Measurements from ENCODE around the gene ACP6.

The ACP6 gene

GRCh38 chr1:147628441-147628840, 41.9 kb downstream of the ACP6 start:
- no peak overlapping the region for H3K4me3 ChIP-seq (ENCODE audit: low read depth, low read length)
- TF ChIP-seq, protein P1, sequence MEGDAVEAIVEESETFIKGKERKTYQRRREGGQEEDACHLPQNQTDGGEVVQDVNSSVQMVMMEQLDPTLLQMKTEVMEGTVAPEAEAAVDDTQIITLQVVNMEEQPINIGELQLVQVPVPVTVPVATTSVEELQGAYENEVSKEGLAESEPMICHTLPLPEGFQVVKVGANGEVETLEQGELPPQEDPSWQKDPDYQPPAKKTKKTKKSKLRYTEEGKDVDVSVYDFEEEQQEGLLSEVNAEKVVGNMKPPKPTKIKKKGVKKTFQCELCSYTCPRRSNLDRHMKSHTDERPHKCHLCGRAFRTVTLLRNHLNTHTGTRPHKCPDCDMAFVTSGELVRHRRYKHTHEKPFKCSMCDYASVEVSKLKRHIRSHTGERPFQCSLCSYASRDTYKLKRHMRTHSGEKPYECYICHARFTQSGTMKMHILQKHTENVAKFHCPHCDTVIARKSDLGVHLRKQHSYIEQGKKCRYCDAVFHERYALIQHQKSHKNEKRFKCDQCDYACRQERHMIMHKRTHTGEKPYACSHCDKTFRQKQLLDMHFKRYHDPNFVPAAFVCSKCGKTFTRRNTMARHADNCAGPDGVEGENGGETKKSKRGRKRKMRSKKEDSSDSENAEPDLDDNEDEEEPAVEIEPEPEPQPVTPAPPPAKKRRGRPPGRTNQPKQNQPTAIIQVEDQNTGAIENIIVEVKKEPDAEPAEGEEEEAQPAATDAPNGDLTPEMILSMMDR (IDR thresholded peaks at IDR 0.05; ENCODE audit: control insufficient read depth, extremely low read depth, insufficient read depth): no peak
- no peak for DNase-seq (ENCODE audit: low read depth)

DNA sequence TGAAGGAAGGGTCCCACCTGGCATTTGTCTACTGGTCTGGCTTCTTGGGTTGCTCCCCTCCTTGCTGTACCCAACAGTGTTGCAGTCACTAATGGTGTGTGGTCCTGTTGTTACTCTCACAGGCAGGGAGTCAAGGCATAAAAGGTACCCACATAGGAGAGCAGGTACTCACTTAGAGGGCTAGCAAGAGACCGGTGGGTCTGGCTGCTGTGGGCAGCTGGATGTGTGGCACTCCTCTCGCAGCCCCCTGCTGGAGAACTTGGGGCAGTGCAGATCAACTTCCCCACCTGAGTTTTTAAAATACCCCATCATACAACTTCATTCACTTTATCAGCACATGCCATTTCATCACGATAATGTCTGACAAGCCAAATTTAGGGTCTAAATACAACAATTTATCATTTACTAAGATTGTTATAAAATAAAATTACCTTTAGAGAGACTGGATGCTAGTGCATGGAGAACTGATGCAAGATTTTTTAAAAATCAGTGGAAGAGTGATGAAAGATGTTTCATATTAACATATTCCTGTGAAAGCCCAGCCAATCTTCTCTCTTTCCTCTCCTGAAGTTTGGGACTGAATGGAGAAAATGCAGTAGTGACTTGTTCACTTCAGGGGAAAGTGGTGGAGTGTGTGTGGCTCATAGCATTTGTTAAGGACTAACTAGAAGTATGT, 42.8 kb downstream of the ACP6 start:
- DNase-seq (ENCODE audit: low read depth): no peak
- TF ChIP-seq, protein P1 (IDR thresholded peaks at IDR 0.05; ENCODE audit: control insufficient read depth, extremely low read depth, insufficient read depth): peak; percentile 69
- peak overlapping the region; percentile 6; the same call in 1 of the 2 replicates for H3K4me3 ChIP-seq (ENCODE audit: low read depth, low read length)

GRCh38 chr1:147626739-147627138, 43.6 kb downstream of the ACP6 start:
- peak; percentile 77 for DNase-seq (ENCODE audit: low read depth)
- H3K4me3 ChIP-seq (ENCODE audit: low read depth, low read length): peak overlapping the region; percentile 6; the same call in 1 of the 2 replicates
- TF ChIP-seq, protein P1 (IDR thresholded peaks at IDR 0.05; ENCODE audit: control insufficient read depth, extremely low read depth, insufficient read depth): no peak

GRCh38 chr1:147626291-147626690, 44.0 kb downstream of the ACP6 start:
- DNase-seq (ENCODE audit: low read depth): no peak
- no peak overlapping the region for H3K4me3 ChIP-seq (ENCODE audit: low read depth, low read length)
- TF ChIP-seq, protein P1 (IDR thresholded peaks at IDR 0.05; ENCODE audit: control insufficient read depth, extremely low read depth, insufficient read depth): no peak

GRCh38 chr1:147625362-147625995, 44.8 kb downstream of the ACP6 start:
- H3K4me3 ChIP-seq (ENCODE audit: low read depth, low read length): no peak overlapping the region
- no peak for DNase-seq (ENCODE audit: low read depth)
- TF ChIP-seq, protein P1 (IDR thresholded peaks at IDR 0.05; ENCODE audit: control insufficient read depth, extremely low read depth, insufficient read depth): no peak

- no peak for DNase-seq (ENCODE audit: low read depth)
- H3K4me3 ChIP-seq (ENCODE audit: low read depth, low read length): no peak overlapping the region
- TF ChIP-seq, protein P1 (IDR thresholded peaks at IDR 0.05; ENCODE audit: control insufficient read depth, extremely low read depth, insufficient read depth): no peak
These were observed 45.8 kb downstream of the ACP6 start for GRCh38 chr1:147624529-147624928.

Measured in LNCaP clone FGC (cell line).